ENCODE results near the gene COG3.

COG3 gene

DNA sequence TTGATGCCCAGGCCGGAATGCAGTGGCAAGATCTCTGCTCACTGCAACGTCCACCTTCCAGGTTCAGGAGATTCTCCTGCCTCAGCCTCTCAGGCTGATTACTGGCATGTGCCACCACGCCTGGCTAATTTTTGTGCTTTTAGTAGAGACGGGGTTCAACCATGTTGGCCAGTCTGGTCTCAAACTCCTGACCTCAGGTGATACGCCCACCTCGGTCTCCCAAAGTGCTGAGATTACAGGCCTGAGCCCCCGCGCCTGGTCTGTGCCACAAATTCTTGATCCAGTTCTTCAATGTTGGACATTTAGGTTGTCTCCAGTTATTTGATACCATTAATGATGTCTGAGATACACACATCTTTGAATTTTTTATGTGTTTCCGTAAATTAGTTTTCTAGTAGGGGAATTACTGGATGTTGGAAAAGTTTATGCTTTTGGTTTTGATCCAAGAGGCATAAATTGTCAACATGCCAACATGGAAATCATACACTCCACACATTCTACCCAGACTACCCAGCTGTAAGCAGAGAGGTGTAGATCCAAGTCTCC is 525 bp upstream of the COG3 start:
- ATAC-seq (ENCODE audit: low read depth) = no peak
- peak overlapping the region; percentile 82 for H3K27ac ChIP-seq (ENCODE audit: poor library complexity, severe bottlenecking)
- no peak for DNase-seq (ENCODE audit: low spot score)

DNA sequence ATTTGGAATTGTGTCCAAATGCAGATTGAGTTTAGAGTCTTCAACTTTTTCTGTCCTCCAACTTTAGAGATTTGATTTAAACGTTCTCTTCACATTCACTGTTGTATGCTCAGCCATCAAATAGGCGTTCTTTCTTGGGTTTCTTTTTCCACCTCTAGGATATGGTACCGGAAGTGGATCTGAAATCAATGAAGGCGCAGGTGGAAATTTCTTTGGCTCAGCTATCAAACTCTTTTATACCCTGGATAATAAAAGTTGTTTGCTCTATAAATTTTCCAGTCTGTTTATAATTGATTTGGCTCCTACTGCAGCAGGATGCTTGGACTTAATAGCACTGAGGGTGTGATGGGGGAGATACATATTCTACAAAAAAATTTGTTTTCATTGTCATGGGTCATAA is 1.6 kb downstream of the COG3 start:
- Histone ChIP-seq H3K4me1 (ENCODE audit: insufficient read depth, poor library complexity, severe bottlenecking) (peaks cover 28% of the 10 kb centered on the region), H3K27ac (ENCODE audit: poor library complexity, severe bottlenecking) (peak overlapping the region; percentile 82), H3K36me3 (ENCODE audit: low read depth) (peaks cover 34% of the 10 kb centered on the region), H3K27me3 (ENCODE audit: insufficient read depth, poor library complexity, severe bottlenecking) (no peaks in the 10 kb centered on the region), H3K9me3 (ENCODE audit: severe bottlenecking) (no peaks in the 10 kb centered on the region), H3K4me3 (ENCODE audit: severe bottlenecking) (peak overlapping the region; percentile 98)
- TF ChIP-seq, protein P1, sequence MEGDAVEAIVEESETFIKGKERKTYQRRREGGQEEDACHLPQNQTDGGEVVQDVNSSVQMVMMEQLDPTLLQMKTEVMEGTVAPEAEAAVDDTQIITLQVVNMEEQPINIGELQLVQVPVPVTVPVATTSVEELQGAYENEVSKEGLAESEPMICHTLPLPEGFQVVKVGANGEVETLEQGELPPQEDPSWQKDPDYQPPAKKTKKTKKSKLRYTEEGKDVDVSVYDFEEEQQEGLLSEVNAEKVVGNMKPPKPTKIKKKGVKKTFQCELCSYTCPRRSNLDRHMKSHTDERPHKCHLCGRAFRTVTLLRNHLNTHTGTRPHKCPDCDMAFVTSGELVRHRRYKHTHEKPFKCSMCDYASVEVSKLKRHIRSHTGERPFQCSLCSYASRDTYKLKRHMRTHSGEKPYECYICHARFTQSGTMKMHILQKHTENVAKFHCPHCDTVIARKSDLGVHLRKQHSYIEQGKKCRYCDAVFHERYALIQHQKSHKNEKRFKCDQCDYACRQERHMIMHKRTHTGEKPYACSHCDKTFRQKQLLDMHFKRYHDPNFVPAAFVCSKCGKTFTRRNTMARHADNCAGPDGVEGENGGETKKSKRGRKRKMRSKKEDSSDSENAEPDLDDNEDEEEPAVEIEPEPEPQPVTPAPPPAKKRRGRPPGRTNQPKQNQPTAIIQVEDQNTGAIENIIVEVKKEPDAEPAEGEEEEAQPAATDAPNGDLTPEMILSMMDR (IDR thresholded peaks at IDR 0.05; ENCODE audit: poor library complexity, severe bottlenecking) = no peak
- ATAC-seq (ENCODE audit: low read depth) = no peak
- no peak for DNase-seq (ENCODE audit: low spot score)

More for the DNA sequence above, 525 bp upstream of the COG3 start:
- H3K4me3 ChIP-seq (ENCODE audit: severe bottlenecking) = peak overlapping the region; percentile 98
- H3K9me3 ChIP-seq (ENCODE audit: severe bottlenecking) = no peaks in the 10 kb centered on the region
- peaks cover 27% of the 10 kb centered on the region for H3K4me1 ChIP-seq (ENCODE audit: insufficient read depth, poor library complexity, severe bottlenecking)
- peaks cover 27% of the 10 kb centered on the region for H3K36me3 ChIP-seq (ENCODE audit: low read depth)
- TF ChIP-seq, protein P1 (IDR thresholded peaks at IDR 0.05; ENCODE audit: poor library complexity, severe bottlenecking) = no peak
- no peaks in the 10 kb centered on the region for H3K27me3 ChIP-seq (ENCODE audit: insufficient read depth, poor library complexity, severe bottlenecking)

DNA sequence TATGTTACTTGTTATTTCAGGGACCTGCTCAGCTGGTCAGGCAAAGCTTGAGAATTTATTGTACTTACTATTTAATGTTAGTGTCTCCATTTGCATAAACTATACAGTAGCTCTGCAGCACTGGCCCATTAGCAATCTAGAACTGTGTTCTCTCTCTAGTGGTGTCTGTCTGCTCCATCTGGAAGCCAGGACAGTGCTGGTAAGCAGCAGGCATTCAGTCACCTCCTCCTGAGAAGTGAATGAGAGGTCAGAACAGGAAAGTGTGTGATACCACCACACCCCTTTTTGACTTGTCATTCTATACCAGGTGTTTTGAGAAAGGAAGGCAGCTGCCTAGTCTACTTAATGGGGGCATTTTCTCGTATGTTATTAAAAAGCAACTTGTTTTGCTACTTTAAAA is 3.9 kb downstream of the COG3 start:
- peak; percentile 20; the same call in 1 of the 3 replicates for ATAC-seq (ENCODE audit: low read depth)

DNA sequence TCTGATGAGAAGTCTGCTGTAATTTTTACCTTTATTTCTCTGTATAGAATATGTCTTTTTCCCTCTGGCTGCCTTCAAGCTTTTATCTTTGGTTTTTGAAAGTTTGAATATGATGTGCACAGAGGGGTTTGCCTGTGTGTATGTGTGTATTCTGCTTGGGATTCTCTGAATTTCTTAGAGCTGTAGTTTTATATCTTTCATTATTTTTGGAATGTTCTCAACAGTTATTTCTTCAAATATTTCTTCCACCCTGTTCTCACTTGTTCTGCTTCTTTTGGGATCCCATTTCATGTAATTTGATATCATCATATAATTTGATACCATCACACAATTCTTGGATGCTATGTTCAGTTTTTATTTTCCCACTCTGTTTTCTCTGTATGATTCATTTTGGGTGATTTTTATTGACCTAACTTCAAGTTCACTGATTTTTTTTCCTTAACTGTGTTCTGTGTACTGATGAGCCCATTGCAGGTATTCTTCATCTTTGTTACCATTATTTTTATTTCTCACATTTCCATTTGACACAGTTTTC is 7.5 kb downstream of the COG3 start:
- ATAC-seq (ENCODE audit: low read depth) (peak; percentile 31; the same call in 1 of the 3 replicates), DNase-seq (ENCODE audit: low spot score) (no peak)
- Histone ChIP-seq H3K9me3 (ENCODE audit: severe bottlenecking) (no peaks in the 10 kb centered on the region), H3K4me3 (ENCODE audit: severe bottlenecking) (no peak overlapping the region), H3K27ac (ENCODE audit: poor library complexity, severe bottlenecking) (peak overlapping the region; percentile 16), H3K36me3 (ENCODE audit: low read depth) (peaks cover 34% of the 10 kb centered on the region), H3K27me3 (ENCODE audit: insufficient read depth, poor library complexity, severe bottlenecking) (no peaks in the 10 kb centered on the region), H3K4me1 (ENCODE audit: insufficient read depth, poor library complexity, severe bottlenecking) (peaks cover 27% of the 10 kb centered on the region)
- TF ChIP-seq, protein P1 (IDR thresholded peaks at IDR 0.05; ENCODE audit: poor library complexity, severe bottlenecking) = no peak

More for the DNA sequence above, 3.9 kb downstream of the COG3 start:
- Histone ChIP-seq H3K27me3 (ENCODE audit: insufficient read depth, poor library complexity, severe bottlenecking) (no peaks in the 10 kb centered on the region), H3K9me3 (ENCODE audit: severe bottlenecking) (no peaks in the 10 kb centered on the region), H3K4me1 (ENCODE audit: insufficient read depth, poor library complexity, severe bottlenecking) (peaks cover 35% of the 10 kb centered on the region), H3K4me3 (ENCODE audit: severe bottlenecking) (no peak overlapping the region), H3K36me3 (ENCODE audit: low read depth) (peaks cover 34% of the 10 kb centered on the region), H3K27ac (ENCODE audit: poor library complexity, severe bottlenecking) (no peak overlapping the region)
- DNase-seq (ENCODE audit: low spot score) = no peak
- TF ChIP-seq, protein P1 (IDR thresholded peaks at IDR 0.05; ENCODE audit: poor library complexity, severe bottlenecking) = no peak

DNA sequence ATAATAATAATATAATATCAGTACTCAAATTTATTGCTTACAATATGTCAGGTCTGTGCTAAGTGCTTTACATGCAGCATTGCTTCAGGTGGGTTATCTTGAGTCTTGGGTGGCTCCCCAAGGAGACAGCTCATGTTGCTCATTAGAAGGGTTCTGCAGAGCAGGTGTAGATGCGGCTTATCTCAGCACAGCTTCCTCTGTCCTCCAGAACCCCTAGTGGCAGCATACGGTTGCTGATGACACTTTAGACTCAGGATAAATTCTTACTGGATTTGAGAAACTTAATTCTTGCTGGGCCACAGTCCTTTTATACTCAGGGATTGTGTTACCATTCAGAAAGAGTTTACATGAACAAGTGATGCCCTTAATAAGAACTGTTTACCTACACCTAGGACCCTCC is 8.9 kb downstream of the COG3 start:
- H3K9me3 ChIP-seq (ENCODE audit: severe bottlenecking) = no peaks in the 10 kb centered on the region
- ATAC-seq (ENCODE audit: low read depth) (no peak), DNase-seq (ENCODE audit: low spot score) (no peak)
- H3K4me3 ChIP-seq (ENCODE audit: severe bottlenecking) = no peak overlapping the region
- H3K27ac ChIP-seq (ENCODE audit: poor library complexity, severe bottlenecking) = no peak overlapping the region
- H3K36me3 ChIP-seq (ENCODE audit: low read depth) = peaks cover 35% of the 10 kb centered on the region
- H3K4me1 ChIP-seq (ENCODE audit: insufficient read depth, poor library complexity, severe bottlenecking) = peaks cover 14% of the 10 kb centered on the region
- TF ChIP-seq, protein P1 (IDR thresholded peaks at IDR 0.05; ENCODE audit: poor library complexity, severe bottlenecking) = no peak
- H3K27me3 ChIP-seq (ENCODE audit: insufficient read depth, poor library complexity, severe bottlenecking) = no peaks in the 10 kb centered on the region
